Cardiac fibroblast (primary cell): ENCODE results near the gene SLC37A1.

Source experiments
- DNase-seq, 2 donors: peaks; one replicate each; pipeline versions ENCODE4 v3.0.0 to v3.0.0-alpha.2; 2010; ENCODE audit warnings: low read depth in 2 of 2
- H3K4me3 ChIP-seq, 2 donors: replicated peaks in 1 of 2; 1 replicate in 1 of 2; 2 replicates in 1 of 2; pipeline ENCODE4 v1.5.1; 2011; ENCODE audit warnings: low read depth in 2 of 2, low read length in 2 of 2, mild to moderate bottlenecking in 2 of 2, moderate library complexity in 1 of 2
- TF ChIP-seq, protein P1 (sequence below): IDR thresholded peaks from one replicate; pipeline ENCODE4 v1.5.1; 2011; ENCODE audit warnings: low read depth, mild to moderate bottlenecking, low read length, inconsistent platforms

SLC37A1 gene

GRCh38 chr21:42599962-42600361 lies 86.3 kb downstream of the SLC37A1 start:
- TF ChIP-seq, protein P1, sequence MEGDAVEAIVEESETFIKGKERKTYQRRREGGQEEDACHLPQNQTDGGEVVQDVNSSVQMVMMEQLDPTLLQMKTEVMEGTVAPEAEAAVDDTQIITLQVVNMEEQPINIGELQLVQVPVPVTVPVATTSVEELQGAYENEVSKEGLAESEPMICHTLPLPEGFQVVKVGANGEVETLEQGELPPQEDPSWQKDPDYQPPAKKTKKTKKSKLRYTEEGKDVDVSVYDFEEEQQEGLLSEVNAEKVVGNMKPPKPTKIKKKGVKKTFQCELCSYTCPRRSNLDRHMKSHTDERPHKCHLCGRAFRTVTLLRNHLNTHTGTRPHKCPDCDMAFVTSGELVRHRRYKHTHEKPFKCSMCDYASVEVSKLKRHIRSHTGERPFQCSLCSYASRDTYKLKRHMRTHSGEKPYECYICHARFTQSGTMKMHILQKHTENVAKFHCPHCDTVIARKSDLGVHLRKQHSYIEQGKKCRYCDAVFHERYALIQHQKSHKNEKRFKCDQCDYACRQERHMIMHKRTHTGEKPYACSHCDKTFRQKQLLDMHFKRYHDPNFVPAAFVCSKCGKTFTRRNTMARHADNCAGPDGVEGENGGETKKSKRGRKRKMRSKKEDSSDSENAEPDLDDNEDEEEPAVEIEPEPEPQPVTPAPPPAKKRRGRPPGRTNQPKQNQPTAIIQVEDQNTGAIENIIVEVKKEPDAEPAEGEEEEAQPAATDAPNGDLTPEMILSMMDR: no peak

GRCh38 chr21:42601656-42602055 lies 88.0 kb downstream of the SLC37A1 start:
- DNase-seq: no peak
- TF ChIP-seq, protein P1: no peak

More at GRCh38 chr21:42599962-42600361, 86.3 kb downstream of the SLC37A1 start:
- DNase-seq: no peak
- no peak overlapping the region for H3K4me3 ChIP-seq

GRCh38 chr21:42607102-42607501 lies 93.5 kb downstream of the SLC37A1 start:
- TF ChIP-seq, protein P1: no peak
- DNase-seq: no peak
- no peak overlapping the region for H3K4me3 ChIP-seq

More at GRCh38 chr21:42601656-42602055, 88.0 kb downstream of the SLC37A1 start:
- no peak overlapping the region for H3K4me3 ChIP-seq

DNA sequence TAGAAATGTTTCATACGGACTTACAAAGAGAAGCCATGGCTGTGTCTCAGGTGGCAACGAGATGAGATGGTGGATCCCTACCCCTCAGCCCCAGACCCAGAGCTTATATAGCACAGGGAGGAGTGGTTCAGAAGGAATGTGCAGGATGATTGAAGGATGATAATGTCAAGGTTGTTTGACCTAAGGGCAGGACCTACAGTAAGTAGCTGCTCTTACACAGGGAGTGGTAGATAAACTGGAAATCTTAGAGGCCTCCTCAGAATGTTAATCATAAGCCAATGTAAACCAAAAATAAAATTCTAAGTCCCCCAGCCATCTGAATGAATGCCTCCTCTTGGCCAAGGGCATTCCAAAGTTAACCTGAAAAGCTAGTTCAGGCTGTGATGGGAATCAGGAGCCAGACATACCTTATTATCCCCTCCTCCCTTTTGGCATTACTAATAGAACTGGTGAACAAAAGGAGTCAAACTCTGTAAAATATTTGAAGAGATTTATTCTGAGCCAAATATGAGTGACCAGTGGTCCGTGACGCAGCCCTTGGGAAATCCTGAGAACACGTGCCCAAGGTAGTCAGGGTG lies 94.0 kb downstream of the SLC37A1 start:
- H3K4me3 ChIP-seq: no peak overlapping the region
- TF ChIP-seq, protein P1: no peak
- DNase-seq: no peak

GRCh38 chr21:42608446-42608845 lies 94.8 kb downstream of the SLC37A1 start:
- no peak overlapping the region for H3K4me3 ChIP-seq
- DNase-seq: no peak
- TF ChIP-seq, protein P1: no peak

- no peak overlapping the region for H3K4me3 ChIP-seq
- no peak for DNase-seq
- TF ChIP-seq, protein P1: no peak
Measured at GRCh38 chr21:42609811-42610210, 96.2 kb downstream of the SLC37A1 start.

- TF ChIP-seq, protein P1: no peak
- no peak for DNase-seq
- H3K4me3 ChIP-seq: no peak overlapping the region
Measured at GRCh38 chr21:42611852-42612251, 98.2 kb downstream of the SLC37A1 start.
